Tibial nerve (tissue), 4 donors: ENCODE measurements around the gene TBK1. TPM values are rescaled to one million over a fixed set of nuclear protein-coding genes. Genes with fewer than 3 reads are reported as not detected.

Source experiments
- DNase-seq, 2 donors: peaks; one replicate each; pipeline ENCODE4 v3.0.0-alpha.2; 2019; ENCODE audit warnings: low spot score in 2 of 2
- H3K27ac ChIP-seq, 4 donors: fragments of 200-600 bp; sonication (generic) in 3 of 4; one replicate each; pipeline ENCODE4 v1.5.1; 2017 to 2019; ENCODE audit warnings: mild to moderate bottlenecking in 1 of 4
- H3K27me3 ChIP-seq, 2 donors: fragments of 200-600 bp; sonication (generic) in 1 of 2; one replicate each; pipeline versions ENCODE4 v1.5.1 to v1.6.0; 2017 to 2019
- H3K36me3 ChIP-seq, 3 donors: fragments of 200-600 bp; sonication (generic); one replicate each; pipeline ENCODE4 v1.5.1; 2018 to 2019
- H3K4me1 ChIP-seq, 4 donors: fragments of 200-600 bp; sonication (generic) in 3 of 4; one replicate each; pipeline ENCODE4 v1.5.1; 2017 to 2019
- H3K4me3 ChIP-seq, 4 donors: fragments of 200-600 bp; sonication (generic) in 3 of 4; one replicate each; pipeline ENCODE4 v1.5.1; 2017 to 2019; ENCODE audit warnings: mild to moderate bottlenecking in 1 of 4, moderate library complexity in 1 of 4
- H3K9me3 ChIP-seq, 4 donors: fragments of 200-600 bp; sonication (generic) in 3 of 4; one replicate each; pipeline ENCODE4 v1.5.1; 2017 to 2019
- CTCF ChIP-seq, 5 experiments: fragments of 200-600 bp in 3 of 5; fragments of 450-650 bp in 2 of 5; sonication (generic) in 3 of 5; IDR thresholded peaks; one replicate each; pipeline ENCODE4 v1.5.1; 2016 to 2019; ENCODE audit warnings: antibody characterized with exemption in 5 of 5, mild to moderate bottlenecking in 3 of 5, moderate library complexity in 2 of 5
- EP300 ChIP-seq, 2 donors: sonication (generic); formaldehyde crosslinking; IDR thresholded peaks; one replicate each; pipeline ENCODE4 v1.6.1; 2017; ENCODE audit warnings: antibody characterized with exemption in 2 of 2, mild to moderate bottlenecking in 1 of 2
- POLR2A ChIP-seq, 2 donors: fragments of 450-650 bp; IDR thresholded peaks; one replicate each; pipeline ENCODE4 v1.6.1; 2017; ENCODE audit warnings: antibody characterized with exemption in 2 of 2, mild to moderate bottlenecking in 2 of 2, moderate library complexity in 2 of 2
- WGBS, 2 donors: methylation state at CpG; one replicate each; pipeline ENCODE4 v1.1.5; 2018; 5-methylcytosine and 5-hydroxymethylcytosine counted together
- total RNA-seq, 4 donors: library from RNA; depleted of rRNA; stranded (reverse); fragments of >200 nt; gene quantifications; one replicate each; pipeline ENCODE4 v1.1.0, GENCODE V29; 2016

The TBK1 gene
- total RNA-seq, 4 donors from 2014 or later, result 25.2 to 36.7 (median 29.3) TPM

- 64 to 74% methylated on average over 5 of the region's 5 CpGs for WGBS, 2 donors
- TF ChIP-seq POLR2A (IDR thresholded peaks at IDR 0.05), result no peak
- no peak for TF ChIP-seq CTCF (IDR thresholded peaks at IDR 0.05)
- no peak for TF ChIP-seq EP300 (IDR thresholded peaks at IDR 0.05)
- Histone ChIP-seq H3K27me3 (no peaks in the 10 kb centered on the region), H3K36me3 (peaks cover 0 to 77% (median 3%) of the 10 kb centered on the region in 3 donors), H3K9me3 (no peaks in the 10 kb centered on the region), H3K4me3 (no peak overlapping the region), H3K27ac (no peak overlapping the region), H3K4me1 (peaks cover 0 to 9% (median 0%) of the 10 kb centered on the region in 4 donors)
- DNase-seq, result no peak
Measured at GRCh38 chr12:64468966-64469365, 17.0 kb downstream of the TBK1 start.

- H3K4me1 ChIP-seq, result peaks cover 0 to 9% (median 0%) of the 10 kb centered on the region in 4 donors
- H3K9me3 ChIP-seq, result no peaks in the 10 kb centered on the region
- TF ChIP-seq CTCF (IDR thresholded peaks at IDR 0.05) (no peak), EP300 (IDR thresholded peaks at IDR 0.05) (no peak), POLR2A (IDR thresholded peaks at IDR 0.05) (no peak)
- no peak for DNase-seq
- H3K27me3 ChIP-seq, result no peaks in the 10 kb centered on the region
- H3K27ac ChIP-seq, result no peak overlapping the region
- WGBS, 2 donors, result 90 to 92% methylated on average over 2 of the region's 2 CpGs
- H3K4me3 ChIP-seq, result no peak overlapping the region
- H3K36me3 ChIP-seq, result peaks cover 0 to 77% (median 3%) of the 10 kb centered on the region in 3 donors
Measured at GRCh38 chr12:64469455-64470142, 17.7 kb downstream of the TBK1 start.

- DNase-seq, result no peak
- Histone ChIP-seq H3K9me3 (peaks cover 0 to 2% (median under 1%) of the 10 kb centered on the region in 4 donors), H3K27me3 (no peaks in the 10 kb centered on the region), H3K27ac (no peak overlapping the region), H3K36me3 (peaks cover 3 to 77% (median 5%) of the 10 kb centered on the region in 3 donors), H3K4me1 (peaks cover 0 to 9% (median 0%) of the 10 kb centered on the region in 4 donors), H3K4me3 (no peak overlapping the region)
- TF ChIP-seq POLR2A (IDR thresholded peaks at IDR 0.05) (no peak), CTCF (IDR thresholded peaks at IDR 0.05) (no peak), EP300 (IDR thresholded peaks at IDR 0.05) (no peak)
- WGBS, 2 donors, result 91 to 92% methylated on average over 2 of the region's 2 CpGs
Measured at GRCh38 chr12:64470495-64470894, 18.6 kb downstream of the TBK1 start.

GRCh38 chr12:64473176-64473575, 21.3 kb downstream of the TBK1 start:
- no peaks in the 10 kb centered on the region for H3K27me3 ChIP-seq
- TF ChIP-seq EP300 (IDR thresholded peaks at IDR 0.05) (no peak), POLR2A (IDR thresholded peaks at IDR 0.05) (no peak), CTCF (IDR thresholded peaks at IDR 0.05) (no peak)

GRCh38 chr12:64475518-64475917, 23.6 kb downstream of the TBK1 start:
- 95 to 97% methylated on average over 4 of the region's 4 CpGs for WGBS, 2 donors
- peaks cover 0 to 78% (median 10%) of the 10 kb centered on the region in 3 donors for H3K36me3 ChIP-seq

More at GRCh38 chr12:64473176-64473575, 21.3 kb downstream of the TBK1 start:
- Histone ChIP-seq H3K27ac (no peak overlapping the region), H3K9me3 (peaks cover 0 to 19% (median 4%) of the 10 kb centered on the region in 4 donors), H3K4me1 (peaks cover 0 to 9% (median 0%) of the 10 kb centered on the region in 4 donors), H3K36me3 (peaks cover 3 to 89% (median 10%) of the 10 kb centered on the region in 3 donors), H3K4me3 (no peak overlapping the region)
- no peak for DNase-seq
- 94 to 96% methylated on average over 2 of the region's 2 CpGs for WGBS, 2 donors

More at GRCh38 chr12:64475518-64475917, 23.6 kb downstream of the TBK1 start:
- Histone ChIP-seq H3K9me3 (peaks cover 0 to 19% (median 4%) of the 10 kb centered on the region in 4 donors), H3K4me1 (peaks cover 0 to 4% (median 0%) of the 10 kb centered on the region in 4 donors), H3K27me3 (no peaks in the 10 kb centered on the region), H3K4me3 (no peak overlapping the region), H3K27ac (no peak overlapping the region)
- DNase-seq, result no peak
- no peak for TF ChIP-seq POLR2A (IDR thresholded peaks at IDR 0.05)
- TF ChIP-seq EP300 (IDR thresholded peaks at IDR 0.05), result no peak
- TF ChIP-seq CTCF (IDR thresholded peaks at IDR 0.05), result no peak
